H1 (cell line): ENCODE results near the gene SCYL3. TPM values are rescaled to one million over a fixed set of nuclear protein-coding genes. Genes with fewer than 3 reads are reported as not detected.

Source experiments
- CTCF ChIA-PET: fragments of 300-600 bp; sonication (Branson Sonifier 250); formaldehyde crosslinking; loops from one replicate; lab custom pipeline; 2021; ENCODE audit not compliant: partially characterized antibody; lab: Charles Lee
- POLR2A ChIA-PET: fragments of 300-600 bp; sonication (Branson Sonifier 250); formaldehyde crosslinking; loops from one replicate; lab custom pipeline; 2021; ENCODE audit warnings: inconsistent platforms; ENCODE audit not compliant: partially characterized antibody; lab: Charles Lee
- DNase-seq, 2 experiments: peaks; one replicate each; pipeline versions ENCODE4 v3.0.0 to v3.0.0-alpha.2; 2010 to 2022; ENCODE audit warnings: low spot score in 2 of 2, low read depth in 1 of 2, mixed read lengths in 1 of 2
- FAIRE-seq: peaks from 2 replicates; lab custom pipeline; 2011; peaks lifted over from hg19 to GRCh38; lab: Jason Lieb, UNC
- H2AFZ ChIP-seq: 2 replicates; pipeline ENCODE4 v1.8.1; 2012; ENCODE audit warnings: low read length, inconsistent platforms
- H2AK5ac ChIP-seq: 2 replicates; pipeline ENCODE4 v1.6.1; 2013; ENCODE audit warnings: low read depth, low read length
- H2BK120ac ChIP-seq: replicated peaks from 2 replicates; pipeline ENCODE3; 2013; ENCODE audit warnings: low read depth, low read length, inconsistent platforms
- H2BK12ac ChIP-seq: 2 replicates; pipeline ENCODE4 v1.6.1; 2013; ENCODE audit warnings: low read depth, low read length
- H2BK15ac ChIP-seq: 2 replicates; pipeline ENCODE4 v1.6.1; 2013; ENCODE audit warnings: low read length
- H2BK20ac ChIP-seq: 2 replicates; pipeline ENCODE4 v1.6.1; 2013; ENCODE audit warnings: low read length
- H2BK5ac ChIP-seq: 2 replicates; pipeline ENCODE4 v1.6.1; 2013; ENCODE audit warnings: low read depth, low read length
- H3K14ac ChIP-seq: 2 replicates; pipeline ENCODE4 v1.6.1; 2013; ENCODE audit warnings: inconsistent platforms; ENCODE audit not compliant: insufficient read length
- H3K18ac ChIP-seq: 2 replicates; pipeline ENCODE4 v1.6.1; 2013; ENCODE audit warnings: low read length; ENCODE audit errors: extremely low read depth
- H3K23ac ChIP-seq: 2 replicates; pipeline ENCODE4 v1.6.1; 2013; ENCODE audit warnings: inconsistent platforms; ENCODE audit not compliant: insufficient read length
- H3K23me2 ChIP-seq: 2 replicates; pipeline ENCODE4 v1.6.1; 2013; ENCODE audit warnings: low read depth, low read length
- H3K27ac ChIP-seq: 2 replicates; pipeline ENCODE4 v1.6.1; 2011; ENCODE audit warnings: low read depth, low read length, inconsistent platforms
- H3K27me3 ChIP-seq, 4 experiments: replicated peaks in 1 of 4; 1 replicate in 1 of 4; 2 replicates in 3 of 4; pipeline versions ENCODE4 v1.6.1 to v1.8.1; 2011 to 2013; ENCODE audit warnings: low read length in 3 of 4, mild to moderate bottlenecking in 3 of 4, inconsistent platforms in 2 of 4, mixed read lengths in 2 of 4, moderate library complexity in 1 of 4; ENCODE audit not compliant: control insufficient read depth in 3 of 4, insufficient read depth in 3 of 4; ENCODE audit errors: extremely low read depth in 1 of 4
- H3K36me3 ChIP-seq, 4 experiments: 2 replicates each; pipeline versions ENCODE4 v1.6.1 to v1.8.1; 2011 to 2013; ENCODE audit warnings: mild to moderate bottlenecking in 4 of 4, low read length in 3 of 4, moderate library complexity in 2 of 4, control low read depth in 1 of 4, inconsistent platforms in 1 of 4; ENCODE audit not compliant: insufficient read depth in 4 of 4, control insufficient read depth in 2 of 4
- H3K4ac ChIP-seq: replicated peaks from 2 replicates; pipeline ENCODE3; 2013; ENCODE audit warnings: low read length, low read depth, mixed read lengths, inconsistent platforms; ENCODE audit not compliant: insufficient read length
- H3K4me1 ChIP-seq, 4 experiments: replicated peaks in 1 of 4; 1 replicate in 1 of 4; 2 replicates in 3 of 4; pipeline versions ENCODE4 v1.6.1 to v1.8.1; 2011 to 2013; ENCODE audit warnings: low read length in 3 of 4, inconsistent platforms in 2 of 4, mixed read lengths in 1 of 4; ENCODE audit not compliant: insufficient read depth in 4 of 4, control insufficient read depth in 3 of 4
- H3K4me2 ChIP-seq, 2 experiments: 2 replicates each; pipeline versions ENCODE4 v1.6.1 to v1.8.1; 2011 to 2013; ENCODE audit warnings: low read depth in 2 of 2, low read length in 2 of 2, control low read depth in 1 of 2, inconsistent platforms in 1 of 2, mild to moderate bottlenecking in 1 of 2; ENCODE audit not compliant: insufficient read depth in 1 of 2
- H3K4me3 ChIP-seq, 4 experiments: fragments of 200-600, 300-600 bp in 1 of 4; sonication (generic), shearing (Covaris generic), sonication (Bioruptor Twin) in 1 of 4; 2 replicates each; pipeline versions ENCODE4 v1.5.1 to v1.8.1; 2011 to 2016; ENCODE audit warnings: low read length in 4 of 4, low read depth in 3 of 4, control low read depth in 2 of 4, inconsistent platforms in 2 of 4, mild to moderate bottlenecking in 2 of 4, mixed read lengths in 1 of 4, moderate library complexity in 1 of 4; ENCODE audit not compliant: insufficient read depth in 2 of 4; ENCODE audit errors: extremely low read depth in 1 of 4
- H3K56ac ChIP-seq: replicated peaks from 2 replicates; pipeline ENCODE3; 2013; ENCODE audit warnings: low read depth, mild to moderate bottlenecking, mixed read lengths, low read length, inconsistent platforms; ENCODE audit not compliant: insufficient read length
- H3K79me1 ChIP-seq: 2 replicates; pipeline ENCODE4 v1.6.1; 2013; ENCODE audit warnings: low read depth, low read length, control low read depth
- H3K79me2 ChIP-seq, 2 experiments: 2 replicates each; pipeline versions ENCODE4 v1.6.1 to v1.8.1; 2012 to 2013; ENCODE audit warnings: low read length in 2 of 2, mild to moderate bottlenecking in 2 of 2, inconsistent platforms in 1 of 2; ENCODE audit not compliant: insufficient read depth in 2 of 2, control insufficient read depth in 1 of 2
- H3K9ac ChIP-seq, 4 experiments: replicated peaks in 1 of 4; 1 replicate in 1 of 4; 2 replicates in 3 of 4; pipeline versions ENCODE4 v1.6.1 to v1.8.1; 2011 to 2013; ENCODE audit warnings: low read depth in 3 of 4, low read length in 3 of 4, control low read depth in 2 of 4, mild to moderate bottlenecking in 2 of 4, moderate library complexity in 2 of 4, inconsistent platforms in 1 of 4; ENCODE audit errors: extremely low read depth in 1 of 4
- H3K9me3 ChIP-seq, 2 experiments: 2 replicates each; pipeline versions ENCODE4 v1.6.1 to v1.8.1; 2012 to 2013; ENCODE audit warnings: mild to moderate bottlenecking in 2 of 2, moderate library complexity in 2 of 2, control low read depth in 1 of 2, inconsistent platforms in 1 of 2, low read depth in 1 of 2, low read length in 1 of 2, mixed read lengths in 1 of 2; ENCODE audit not compliant: insufficient read depth in 2 of 2
- H4K20me1 ChIP-seq, 2 experiments: replicated peaks in 1 of 2; 2 replicates each; pipeline versions ENCODE3 to v1.8.1; 2011 to 2013; ENCODE audit warnings: inconsistent platforms in 2 of 2, low read length in 2 of 2, mild to moderate bottlenecking in 1 of 2; ENCODE audit not compliant: insufficient read depth in 2 of 2, control insufficient read depth in 1 of 2
- H4K5ac ChIP-seq: 2 replicates; pipeline ENCODE4 v1.6.1; 2013; ENCODE audit warnings: low read length, low read depth, mixed read lengths, inconsistent platforms; ENCODE audit not compliant: insufficient read length
- H4K8ac ChIP-seq: 2 replicates; pipeline ENCODE4 v1.8.0; 2013; ENCODE audit warnings: mild to moderate bottlenecking, moderate library complexity, low read length, inconsistent platforms; ENCODE audit not compliant: insufficient read depth; ENCODE audit errors: extremely low read depth
- H4K91ac ChIP-seq: replicated peaks from 2 replicates; pipeline ENCODE3; 2013; ENCODE audit warnings: low read length, mixed read lengths, inconsistent platforms; ENCODE audit not compliant: insufficient read length
- CBX8 ChIP-seq: fragments of 300-800, 300-1000 bp; sonication (generic); IDR thresholded peaks from 2 replicates; pipeline ENCODE4 v1.7.1; 2016; ENCODE audit warnings: low read depth, low read length, borderline replicate concordance
- FOSL1 ChIP-seq: IDR thresholded peaks from 2 replicates; pipeline ENCODE4 v1.6.1; 2011; ENCODE audit warnings: mild to moderate bottlenecking, low read depth, low read length, moderate library complexity; ENCODE audit not compliant: insufficient read depth
- KDM4A ChIP-seq: IDR thresholded peaks from one replicate; pipeline ENCODE4 v1.7.1; 2012; ENCODE audit warnings: low read depth, mild to moderate bottlenecking, moderate library complexity, low read length, inconsistent platforms; ENCODE audit not compliant: severe bottlenecking
- MAFK ChIP-seq: IDR thresholded peaks from 2 replicates; pipeline ENCODE4 v1.6.1; 2012; ENCODE audit warnings: low read depth, mild to moderate bottlenecking, improper control_type of control experiment, low read length
- NRF1 ChIP-seq: IDR thresholded peaks from 2 replicates; pipeline ENCODE4 v1.6.1; 2011; ENCODE audit warnings: mild to moderate bottlenecking, low read depth, low read length, improper control_type of control experiment
- POU5F1 ChIP-seq: IDR thresholded peaks from 2 replicates; pipeline ENCODE4 v1.6.1; 2011; ENCODE audit warnings: low read depth, mild to moderate bottlenecking, low read length, moderate library complexity
- RBBP5 ChIP-seq: IDR thresholded peaks from 2 replicates; pipeline ENCODE4 v1.7.1; 2012; ENCODE audit warnings: low read depth, mild to moderate bottlenecking, inconsistent platforms, low read length, moderate library complexity, borderline replicate concordance
- RFX5 ChIP-seq: IDR thresholded peaks from 2 replicates; pipeline ENCODE4 v1.6.1; 2011; ENCODE audit warnings: low read depth, low read length, improper control_type of control experiment, borderline replicate concordance
- RXRA ChIP-seq: IDR thresholded peaks from 2 replicates; pipeline ENCODE4 v1.6.1; 2011; ENCODE audit warnings: low read depth, mild to moderate bottlenecking, low read length, moderate library complexity; ENCODE audit not compliant: insufficient read depth
- SIN3A ChIP-seq, 2 experiments: IDR thresholded peaks in 1 of 2; conservative IDR thresholded peaks in 1 of 2; 2 replicates each; pipeline ENCODE4 v1.6.1; 2011 to 2012; ENCODE audit warnings: low read length in 2 of 2, improper control_type of control experiment in 1 of 2, low read depth in 1 of 2, mild to moderate bottlenecking in 1 of 2
- SIRT6 ChIP-seq: IDR thresholded peaks from one replicate; pipeline ENCODE4 v1.7.1; 2012; ENCODE audit warnings: low read length, inconsistent platforms
- WGBS, 2 experiments: shearing (Covaris generic) in 1 of 2; methylation state at CpG; one replicate each; pipeline versions ENCODE4 v1.1.6 to v1.1.7; 2013 to 2015; ENCODE audit warnings: low lambda C conversion rate in 2 of 2, mixed read lengths in 2 of 2, inconsistent platforms in 1 of 2, low coverage in 1 of 2, missing lambda C conversion rate in 1 of 2; ENCODE audit not compliant: insufficient replicate concordance in 2 of 2, insufficient coverage in 1 of 2, insufficient read length in 1 of 2; ENCODE audit errors: extremely low coverage in 1 of 2, missing lambda C conversion rate in 1 of 2; 5-methylcytosine and 5-hydroxymethylcytosine counted together
- polyA plus RNA-seq, 7 experiments: library from polyadenylated mRNA; depleted of rRNA in 3 of 7; stranded (reverse) in 5 of 7; unstranded in 2 of 7; fragments of >200 nt in 5 of 7; fragments of 200-250 nt in 2 of 7; gene quantifications; 1 replicate in 5 of 7; 2 replicates in 1 of 7; 4 replicates in 1 of 7; pipeline versions ENCODE4 v1.2.1 to v1.2.3, GENCODE V29; 2011 to 2013; ENCODE audit warnings: missing spikeins in 2 of 7, mixed read lengths in 2 of 7
- total RNA-seq: library from RNA; stranded (reverse); fragmentation: NEBNext Ultra II Directional; extraction: Animal tissue kit (Norgen Biotek cat#: 25700); gene quantifications from 2 replicates; pipeline ENCODE4 v1.2.1, GENCODE V29; 2021

Gene SCYL3
- total and polyA plus RNA-seq, 2 of the 8 experiments (the other 6 are each of a cell fraction or from before 2014, with no cell fraction given) = 2.7 to 5.3 TPM

GRCh38 chr1:169918927-169919326 is 25.2 kb upstream of the SCYL3 start:
- FAIRE-seq (no peak), DNase-seq (no peak)
- TF ChIP-seq RFX5 (no peak), SIRT6 (no peak), SIN3A (conservative IDR thresholded peaks at IDR 0.05 in 1 of 2, IDR thresholded peaks at IDR 0.05 in 1 of 2; ENCODE audit: low read depth in 1 of 2, low read length in 2 of 2) (no peak), FOSL1 (no peak), CBX8 (no peak), NRF1 (no peak), RBBP5 (no peak), POU5F1 (no peak), RXRA (no peak), KDM4A (no peak), MAFK (no peak)
- H3K56ac ChIP-seq = no peak overlapping the region
- no peak overlapping the region for H3K23ac ChIP-seq
- H4K20me1 ChIP-seq = no peaks in the 10 kb centered on the region
- H3K18ac ChIP-seq = no peak overlapping the region
- no peak overlapping the region for H3K27ac ChIP-seq
- no peaks in the 10 kb centered on the region for H3K79me1 ChIP-seq
- no peaks in the 10 kb centered on the region for H3K36me3 ChIP-seq
- CTCF ChIA-PET = interaction anchor here (1.2 to 1.4 kb wide), 2 partner anchors 594 to 770 kb away, joined by 3 to 4 read pairs; no protein-coding TSS in a partner anchor
- H4K5ac ChIP-seq = no peak overlapping the region
- H3K4ac ChIP-seq = no peak overlapping the region
- no peaks in the 10 kb centered on the region for H3K9me3 ChIP-seq
- H2BK120ac ChIP-seq = no peak overlapping the region
- H4K91ac ChIP-seq = no peak overlapping the region
- H2AK5ac ChIP-seq = no peak overlapping the region
- H3K23me2 ChIP-seq = no peaks in the 10 kb centered on the region; the same call in 1 of the 2 replicates
- H3K4me1 ChIP-seq = no peaks in the 10 kb centered on the region
- no peak overlapping the region for H2BK5ac ChIP-seq
- H3K79me2 ChIP-seq = no peaks in the 10 kb centered on the region
- H3K9ac ChIP-seq = peak overlapping the region in 1 of 4 experiments; percentile 8; a peak in 1 of 7 replicates
- POLR2A ChIA-PET = no interaction called here
- H2BK20ac ChIP-seq = no peak overlapping the region
- H3K4me3 ChIP-seq = no peak overlapping the region
- H3K4me2 ChIP-seq = no peak overlapping the region
- H2AFZ ChIP-seq = no peak overlapping the region
- no peak overlapping the region for H2BK12ac ChIP-seq
- no peaks in the 10 kb centered on the region for H3K27me3 ChIP-seq
- no peak overlapping the region for H3K14ac ChIP-seq
- no peak overlapping the region for H2BK15ac ChIP-seq
- H4K8ac ChIP-seq = no peak overlapping the region
- WGBS, 2 experiments = 100% methylated on average over 1 of the region's 1 CpG; no CpG with 5 or more reads in 1 of the 2 experiments
